Naive thymus-derived CD8-positive, alpha-beta T cell (primary cell): ENCODE results near the gene TMEM260. TPM values are rescaled to one million over a fixed set of nuclear protein-coding genes. Genes with fewer than 3 reads are reported as not detected.

Source experiments
- ATAC-seq, 2 donors: fragments of 150-1000 bp; cut with Tn5 transposase in 1 of 2; sonication (Bioruptor Pico), chemical (Tn5 transposase) in 1 of 2; 1 replicate in 1 of 2; 2 replicates in 1 of 2; pipeline ENCODE4 v1.10.0; 2021; ENCODE audit warnings: mild to moderate bottlenecking in 2 of 2, moderate library complexity in 2 of 2
- POLR2A ChIA-PET: fragments of 350-600 bp; sonication (Branson Sonifier 250); formaldehyde crosslinking; loops from one replicate; lab custom pipeline; 2021; ENCODE audit warnings: antibody characterized with exemption; lab: Charles Lee
- DNase-seq, 10 donors: peaks; one replicate each; pipeline versions ENCODE4 v3.0.0 to v3.0.0-alpha.2; 2020 to 2022
- H3K27ac Mint-ChIP-seq, 10 donors: one replicate each; pipeline ENCODE4 v1.8.0; 2020 to 2022; ENCODE audit warnings: mild to moderate bottlenecking in 10 of 10, mixed read lengths in 10 of 10, moderate library complexity in 4 of 10, inconsistent platforms in 1 of 10
- H3K27me3 Mint-ChIP-seq, 5 donors: one replicate each; pipeline ENCODE4 v1.8.0; 2021 to 2022; ENCODE audit warnings: mixed read lengths in 5 of 5
- H3K36me3 Mint-ChIP-seq, 3 donors: one replicate each; pipeline ENCODE4 v1.8.0; 2020 to 2022; ENCODE audit warnings: mixed read lengths in 3 of 3, mild to moderate bottlenecking in 2 of 3, inconsistent platforms in 1 of 3
- H3K4me1 Mint-ChIP-seq, 4 donors: one replicate each; pipeline ENCODE4 v1.8.0; 2021 to 2022; ENCODE audit warnings: mixed read lengths in 4 of 4
- H3K4me3 Mint-ChIP-seq, 10 donors: one replicate each; pipeline ENCODE4 v1.8.0; 2020 to 2022; ENCODE audit warnings: mild to moderate bottlenecking in 10 of 10, mixed read lengths in 10 of 10, moderate library complexity in 6 of 10, inconsistent platforms in 1 of 10
- H3K9me3 Mint-ChIP-seq, 9 donors: one replicate each; pipeline ENCODE4 v1.8.0; 2020 to 2022; ENCODE audit warnings: mixed read lengths in 9 of 9, mild to moderate bottlenecking in 3 of 9, inconsistent platforms in 1 of 9, moderate library complexity in 1 of 9
- polyA plus RNA-seq, 3 donors: library from polyadenylated mRNA; unstranded; fragments of 300-500 nt; fragmentation: Illumina TruSeq; gene quantifications; one replicate each; pipeline ENCODE4 v1.2.3, GENCODE V29; 2021
- total RNA-seq, 8 experiments: library from RNA in 2 of 8; stranded (reverse) in 2 of 8; gene quantifications; one replicate each; pipeline ENCODE4 v1.2.3 and lab custom pipeline; 2021 to 2026

TMEM260 gene
- total and polyA plus RNA-seq, 5 experiments from 2014 or later: 8.9 to 33.3 (median 12.2) TPM

GRCh38 chr14:56617084-56617483 is 37.5 kb downstream of the TMEM260 start:
- H3K4me3 Mint-ChIP-seq: no peak overlapping the region
- peaks cover 9 to 82% (median 46%) of the 10 kb centered on the region in 3 donors for H3K36me3 Mint-ChIP-seq
- H3K27ac Mint-ChIP-seq: no peak overlapping the region
- H3K4me1 Mint-ChIP-seq: no peaks in the 10 kb centered on the region
- no peaks in the 10 kb centered on the region for H3K27me3 Mint-ChIP-seq
- DNase-seq (no peak), ATAC-seq (no peak)
- no peaks in the 10 kb centered on the region for H3K9me3 Mint-ChIP-seq
- POLR2A ChIA-PET: no interaction called here

- ATAC-seq (no peak), DNase-seq (no peak)
- no peak overlapping the region for H3K4me3 Mint-ChIP-seq
- peaks cover 0 to 30% (median 15%) of the 10 kb centered on the region in 9 donors for H3K9me3 Mint-ChIP-seq
- no peak overlapping the region for H3K27ac Mint-ChIP-seq
- no peaks in the 10 kb centered on the region for H3K27me3 Mint-ChIP-seq
- H3K36me3 Mint-ChIP-seq: peaks cover 48 to 89% (median 87%) of the 10 kb centered on the region in 3 donors
- peaks cover 0 to 2% (median 0%) of the 10 kb centered on the region in 4 donors for H3K4me1 Mint-ChIP-seq
- POLR2A ChIA-PET: no interaction called here
Measured at GRCh38 chr14:56630707-56631106, 51.1 kb downstream of the TMEM260 start.

GRCh38 chr14:56632195-56632594 is 52.6 kb downstream of the TMEM260 start:
- peaks cover 0 to 30% (median 15%) of the 10 kb centered on the region in 9 donors for H3K9me3 Mint-ChIP-seq
- H3K27me3 Mint-ChIP-seq: no peaks in the 10 kb centered on the region
- no peak overlapping the region for H3K27ac Mint-ChIP-seq
- peaks cover 53 to 93% (median 88%) of the 10 kb centered on the region in 3 donors for H3K36me3 Mint-ChIP-seq
- no peak overlapping the region for H3K4me3 Mint-ChIP-seq
- ATAC-seq: no peak
- H3K4me1 Mint-ChIP-seq: peaks cover 0 to 2% (median 0%) of the 10 kb centered on the region in 4 donors
- DNase-seq: no peak
- POLR2A ChIA-PET: interaction anchor here (0.7 kb wide), 1 partner anchor 1053 kb away, joined by 3 read pairs; no protein-coding TSS in a partner anchor

DNA sequence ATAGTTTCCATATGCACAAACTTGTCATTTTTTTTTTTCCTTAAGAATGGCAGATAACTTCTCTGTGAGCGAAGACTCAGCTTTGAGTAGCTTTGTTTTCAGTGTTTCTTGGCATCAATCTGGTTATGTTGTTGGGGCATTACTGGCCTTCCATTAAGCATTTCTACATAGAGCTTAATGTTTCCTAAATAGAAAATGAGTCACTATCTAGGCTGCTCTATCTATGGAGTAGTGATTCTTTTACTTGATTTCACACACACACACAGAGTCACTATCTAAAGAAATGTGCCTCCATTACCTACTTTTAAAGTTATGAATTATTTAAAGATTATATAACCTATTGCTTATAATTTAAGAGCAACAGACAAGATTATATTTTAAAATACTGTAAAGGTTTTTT is 53.9 kb downstream of the TMEM260 start:
- H3K27me3 Mint-ChIP-seq: no peaks in the 10 kb centered on the region
- H3K9me3 Mint-ChIP-seq: peaks cover 0 to 23% (median 10%) of the 10 kb centered on the region in 9 donors
- peaks cover 51 to 94% (median 90%) of the 10 kb centered on the region in 3 donors for H3K36me3 Mint-ChIP-seq
- DNase-seq (no peak), ATAC-seq (no peak)
- no peak overlapping the region for H3K27ac Mint-ChIP-seq
- POLR2A ChIA-PET: no interaction called here
- no peak overlapping the region for H3K4me3 Mint-ChIP-seq
- peaks cover 0 to 2% (median 0%) of the 10 kb centered on the region in 4 donors for H3K4me1 Mint-ChIP-seq

- H3K4me3 Mint-ChIP-seq: no peak overlapping the region
- ATAC-seq (no peak), DNase-seq (no peak)
- H3K27ac Mint-ChIP-seq: no peak overlapping the region
- H3K27me3 Mint-ChIP-seq: no peaks in the 10 kb centered on the region
- H3K9me3 Mint-ChIP-seq: peaks cover 0 to 15% (median 9%) of the 10 kb centered on the region in 9 donors
- peaks cover 54 to 95% (median 89%) of the 10 kb centered on the region in 3 donors for H3K36me3 Mint-ChIP-seq
- peaks cover 0 to 2% (median 0%) of the 10 kb centered on the region in 4 donors for H3K4me1 Mint-ChIP-seq
- POLR2A ChIA-PET: no interaction called here
Measured at GRCh38 chr14:56635041-56635440, 55.4 kb downstream of the TMEM260 start.

- H3K4me3 Mint-ChIP-seq: no peak overlapping the region
- POLR2A ChIA-PET: no interaction called here
Measured at GRCh38 chr14:56647493-56647892, 67.9 kb downstream of the TMEM260 start.

DNA sequence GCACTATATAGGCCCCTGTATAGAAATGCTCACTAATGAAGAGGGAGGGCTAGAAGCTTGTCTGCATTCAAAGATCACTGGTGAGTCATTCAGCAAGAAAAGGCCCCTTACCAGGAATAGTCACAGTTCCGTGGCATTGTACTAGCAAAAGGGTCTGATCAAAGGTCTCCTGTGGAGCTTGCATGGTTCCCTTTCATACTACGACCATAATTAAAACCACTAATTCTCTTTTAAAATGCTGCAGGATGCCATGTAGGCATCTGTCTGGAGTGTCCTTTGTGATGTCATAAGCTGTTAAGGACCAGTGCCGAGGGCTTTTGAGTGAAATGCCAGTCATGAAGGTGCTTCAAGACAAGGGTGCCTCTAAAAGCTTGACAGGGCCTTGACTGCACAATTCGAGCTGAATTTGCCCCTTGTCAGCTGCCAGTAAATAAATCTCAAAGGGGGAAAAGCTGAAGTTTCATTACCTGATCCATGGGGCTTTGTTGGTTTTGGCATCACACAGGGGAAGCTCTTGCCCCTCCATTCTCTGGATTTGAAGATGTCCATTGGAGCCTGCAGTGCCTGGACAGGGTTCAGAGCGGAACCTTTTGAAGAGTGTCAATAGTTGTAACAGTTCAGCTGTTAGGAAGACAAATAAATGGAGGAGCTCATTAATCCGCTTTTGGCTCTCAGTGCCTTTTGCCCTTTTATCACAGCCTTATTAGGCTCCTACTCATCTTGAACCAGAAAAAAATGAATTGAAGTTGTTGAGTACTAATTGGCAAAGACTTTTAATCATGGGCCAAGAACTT is 69.1 kb downstream of the TMEM260 start:
- peaks cover 0 to 53% (median 27%) of the 10 kb centered on the region in 3 donors for H3K36me3 Mint-ChIP-seq

More at GRCh38 chr14:56647493-56647892, 67.9 kb downstream of the TMEM260 start:
- Mint-ChIP-seq H3K9me3 (no peaks in the 10 kb centered on the region), H3K36me3 (peaks cover 0 to 53% (median 29%) of the 10 kb centered on the region in 3 donors), H3K27me3 (no peaks in the 10 kb centered on the region), H3K4me1 (no peaks in the 10 kb centered on the region), H3K27ac (no peak overlapping the region)
- ATAC-seq: no peak
- no peak for DNase-seq

GRCh38 chr14:56649382-56649781 is 69.8 kb downstream of the TMEM260 start:
- ATAC-seq: no peak
- H3K27ac Mint-ChIP-seq: peak overlapping the region in 1 of 10 donors; percentile 34
- H3K27me3 Mint-ChIP-seq: no peaks in the 10 kb centered on the region
- H3K36me3 Mint-ChIP-seq: peaks cover 0 to 52% (median 25%) of the 10 kb centered on the region in 3 donors
- POLR2A ChIA-PET: no interaction called here
- no peak for DNase-seq
- H3K9me3 Mint-ChIP-seq: no peaks in the 10 kb centered on the region
- H3K4me3 Mint-ChIP-seq: no peak overlapping the region
- H3K4me1 Mint-ChIP-seq: no peaks in the 10 kb centered on the region

More for the DNA sequence above, 69.1 kb downstream of the TMEM260 start:
- ATAC-seq (no peak), DNase-seq (no peak)
- H3K27ac Mint-ChIP-seq: peak overlapping the region in 1 of 10 donors; percentile 34
- H3K27me3 Mint-ChIP-seq: no peaks in the 10 kb centered on the region
- H3K4me1 Mint-ChIP-seq: no peaks in the 10 kb centered on the region
- H3K9me3 Mint-ChIP-seq: no peaks in the 10 kb centered on the region
- POLR2A ChIA-PET: no interaction called here
- no peak overlapping the region for H3K4me3 Mint-ChIP-seq

DNA sequence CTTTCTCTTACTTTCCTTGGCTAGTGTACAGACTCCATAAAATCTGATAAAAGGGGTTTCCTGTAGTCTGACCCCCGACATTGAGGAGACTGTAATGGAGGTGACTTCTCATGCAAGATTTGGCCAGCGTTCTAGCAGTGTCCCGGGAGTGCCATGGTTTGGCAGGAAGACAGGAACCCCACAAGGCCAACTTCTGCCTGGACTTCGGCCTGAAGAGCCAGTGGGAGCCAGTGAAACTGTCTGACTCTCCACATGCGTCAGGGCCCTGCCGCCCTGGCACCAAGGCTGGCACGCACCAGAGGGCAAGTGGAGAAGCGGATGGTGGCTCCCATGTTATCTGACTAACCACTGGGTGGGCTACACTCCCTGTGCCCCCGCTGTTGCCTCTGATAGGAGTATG is 70.5 kb downstream of the TMEM260 start:
- no peaks in the 10 kb centered on the region for H3K4me1 Mint-ChIP-seq
- DNase-seq (no peak), ATAC-seq (no peak)
- no peak overlapping the region for H3K4me3 Mint-ChIP-seq
- POLR2A ChIA-PET: no interaction called here
- H3K27ac Mint-ChIP-seq: peak overlapping the region in 1 of 10 donors; percentile 6
- H3K9me3 Mint-ChIP-seq: no peaks in the 10 kb centered on the region
- peaks cover 0 to 48% (median 23%) of the 10 kb centered on the region in 3 donors for H3K36me3 Mint-ChIP-seq
- H3K27me3 Mint-ChIP-seq: no peaks in the 10 kb centered on the region

DNA sequence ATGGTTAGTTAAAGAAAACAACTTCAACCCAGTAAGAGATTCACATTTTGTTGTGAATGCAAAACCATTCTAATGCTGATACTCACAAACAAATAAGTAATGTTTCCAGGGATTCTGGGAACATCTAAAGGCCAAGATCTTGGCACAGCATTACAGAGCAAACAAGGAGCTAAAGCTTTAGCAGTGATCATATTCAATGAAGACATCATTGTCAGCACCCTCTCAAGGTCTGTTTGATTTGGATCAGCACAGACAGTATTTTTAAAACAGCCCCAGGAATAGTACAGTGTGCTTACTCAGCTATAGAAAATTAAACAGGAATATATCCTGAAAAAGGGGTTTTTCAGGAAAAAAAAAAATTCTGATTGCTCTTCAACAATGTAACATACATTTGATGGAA is 71.4 kb downstream of the TMEM260 start:
- no peak overlapping the region for H3K27ac Mint-ChIP-seq
- POLR2A ChIA-PET: no interaction called here
- no peaks in the 10 kb centered on the region for H3K27me3 Mint-ChIP-seq
- no peak for ATAC-seq
- H3K36me3 Mint-ChIP-seq: peaks cover 0 to 42% (median 21%) of the 10 kb centered on the region in 3 donors
- no peaks in the 10 kb centered on the region for H3K4me1 Mint-ChIP-seq
- H3K4me3 Mint-ChIP-seq: no peak overlapping the region
- DNase-seq: no peak
- H3K9me3 Mint-ChIP-seq: no peaks in the 10 kb centered on the region

- POLR2A ChIA-PET: no interaction called here
- ATAC-seq (no peak), DNase-seq (no peak)
- H3K4me1 Mint-ChIP-seq: peaks cover 0 to 1% (median 0%) of the 10 kb centered on the region in 4 donors
- peaks cover 0 to 4% (median under 1%) of the 10 kb centered on the region in 3 donors for H3K36me3 Mint-ChIP-seq
- H3K27me3 Mint-ChIP-seq: no peaks in the 10 kb centered on the region
- H3K4me3 Mint-ChIP-seq: no peak overlapping the region
- H3K27ac Mint-ChIP-seq: peak overlapping the region in 1 of 10 donors; percentile 29
- peaks cover 0 to 4% (median 0%) of the 10 kb centered on the region in 9 donors for H3K9me3 Mint-ChIP-seq
Measured at GRCh38 chr14:56657604-56658003, 78.0 kb downstream of the TMEM260 start.

- Mint-ChIP-seq H3K9me3 (peaks cover 0 to 9% (median 2%) of the 10 kb centered on the region in 9 donors), H3K4me3 (no peak overlapping the region), H3K27ac (no peak overlapping the region), H3K4me1 (peaks cover 0 to 1% (median 0%) of the 10 kb centered on the region in 4 donors), H3K36me3 (peaks cover 3 to 10% (median 7%) of the 10 kb centered on the region in 3 donors), H3K27me3 (peaks cover 0 to 6% (median 2%) of the 10 kb centered on the region in 5 donors)
- DNase-seq (no peak), ATAC-seq (no peak)
- POLR2A ChIA-PET: no interaction called here
Measured at GRCh38 chr14:56659378-56659777, 79.8 kb downstream of the TMEM260 start.

- Mint-ChIP-seq H3K4me1 (peaks cover 0 to 1% (median 0%) of the 10 kb centered on the region in 4 donors), H3K4me3 (no peak overlapping the region), H3K27me3 (peaks cover 0 to 11% (median 3%) of the 10 kb centered on the region in 5 donors), H3K36me3 (peaks cover 3 to 12% (median 7%) of the 10 kb centered on the region in 3 donors), H3K27ac (no peak overlapping the region), H3K9me3 (peaks cover 0 to 11% (median 4%) of the 10 kb centered on the region in 9 donors)
- ATAC-seq (no peak), DNase-seq (peak in 1 of 10 donors; percentile 7)
- POLR2A ChIA-PET: no interaction called here
Measured at GRCh38 chr14:56659964-56660551, 80.5 kb downstream of the TMEM260 start.
